Activated CD4-positive, alpha-beta T cell treated with anti-CD3 and anti-CD28 coated beads, Interleukin-2, amount 50 U/mL, for 16 hours (primary cell): ENCODE results near the gene NOTCH4.
"Not testable (repeated sequence)": the region's sequence is repeated elsewhere in the genome, so short reads cannot be mapped to it uniquely, and the experiment has no call there.

Experiments
- DNase-seq: peaks from one replicate; pipeline ENCODE4 v3.0.0-alpha.2; 2020

NOTCH4 gene

DNA sequence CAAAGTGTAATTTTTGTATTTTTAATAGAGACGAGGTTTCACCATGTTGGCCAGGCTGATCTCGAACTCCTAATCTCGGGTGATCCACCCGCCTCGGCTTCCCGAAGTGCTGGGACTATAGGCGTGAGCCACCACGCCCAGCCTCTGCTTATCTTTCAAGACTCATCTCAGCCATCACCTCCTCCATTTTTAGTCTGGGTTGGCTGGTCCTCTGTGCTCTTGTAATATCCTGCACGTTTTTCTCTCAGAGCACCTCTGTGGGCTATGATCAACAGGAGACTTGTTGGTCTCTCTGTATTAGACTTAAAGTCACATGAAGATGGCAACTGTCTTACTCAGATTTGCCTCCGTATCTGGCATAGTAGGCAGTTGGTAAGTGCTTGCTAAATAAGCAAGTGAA is 7.6 kb downstream of the NOTCH4 start:
- DNase-seq: no peak

- no peak for DNase-seq
Measured at GRCh38 chr6:32215617-32216016, 8.2 kb downstream of the NOTCH4 start.

DNA sequence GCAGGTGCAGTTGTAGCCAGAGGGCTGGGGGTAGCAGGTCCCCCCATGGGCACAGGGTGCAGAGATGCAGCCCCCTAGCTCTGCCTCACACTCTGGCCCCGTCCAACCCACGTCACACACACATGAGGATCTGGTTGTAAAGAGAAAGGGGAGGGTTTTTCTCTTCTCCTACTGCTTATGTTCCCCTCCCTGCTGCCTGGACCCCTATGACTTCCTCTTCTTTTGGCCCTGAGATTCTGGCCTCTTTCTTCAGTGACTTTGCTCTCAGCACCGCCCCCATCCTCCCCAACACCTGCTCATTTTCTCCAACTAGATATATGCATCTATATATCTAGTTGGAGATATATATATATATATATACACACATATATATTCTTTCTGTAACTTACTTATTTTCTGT is 9.7 kb downstream of the NOTCH4 start:
- no peak for DNase-seq

GRCh38 chr6:32213649-32214048 is 10.2 kb downstream of the NOTCH4 start:
- DNase-seq: no peak

DNA sequence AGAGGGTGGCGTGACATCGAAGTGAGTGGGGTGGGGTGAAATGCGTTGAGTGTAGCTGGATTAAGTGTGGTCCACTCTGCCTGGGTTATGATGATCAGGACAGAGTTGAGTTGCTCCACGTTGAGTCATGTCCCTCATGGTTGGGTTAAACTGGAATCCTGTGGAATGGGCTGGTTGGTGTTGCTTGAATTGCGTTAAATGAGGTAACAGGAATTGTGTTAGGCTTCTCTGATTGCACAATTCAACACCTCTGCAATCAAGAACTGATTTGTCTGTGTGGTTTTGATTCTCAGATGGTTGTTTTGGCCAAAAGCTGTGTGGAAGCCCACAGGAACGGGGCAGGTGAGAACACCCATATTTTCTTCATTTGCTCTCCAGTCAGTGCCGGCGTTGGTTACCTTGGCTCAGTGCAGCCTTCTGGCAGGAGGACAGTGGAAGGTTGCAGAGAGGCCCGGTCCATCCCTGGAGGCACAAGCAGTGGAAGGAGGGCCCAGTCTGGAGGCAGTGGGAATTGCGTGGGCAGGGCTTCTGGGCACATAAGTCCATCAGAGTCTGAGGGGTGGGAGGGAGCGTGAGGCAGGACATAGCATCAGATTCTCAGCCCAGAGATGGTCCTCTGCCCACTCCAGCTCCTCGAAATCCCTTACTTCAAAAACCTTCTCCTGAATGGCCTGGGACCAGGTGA is 11.6 kb downstream of the NOTCH4 start:
- no peak for DNase-seq

DNA sequence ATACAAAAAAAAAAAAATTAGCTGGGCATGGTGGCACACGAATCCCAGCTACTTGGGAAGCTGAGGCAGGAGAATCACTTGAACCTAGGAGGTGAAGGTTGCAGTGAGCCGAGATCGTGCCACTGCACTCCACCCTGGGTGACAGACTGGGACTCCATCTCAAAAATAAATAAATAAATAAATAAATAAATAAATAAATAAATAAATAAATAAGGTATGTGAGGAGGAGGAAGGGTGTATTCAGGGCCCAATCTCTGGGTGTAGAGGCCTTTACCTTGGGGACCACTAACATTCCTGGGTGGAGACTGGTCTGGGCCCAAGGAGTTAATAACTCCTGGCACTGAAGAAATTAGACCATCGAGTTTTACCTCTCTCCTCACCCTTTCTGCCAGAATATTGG is 12.4 kb downstream of the NOTCH4 start:
- DNase-seq: not testable (repeated sequence)

- no peak for DNase-seq
Measured at GRCh38 chr6:32210191-32210601, 13.7 kb downstream of the NOTCH4 start.

DNA sequence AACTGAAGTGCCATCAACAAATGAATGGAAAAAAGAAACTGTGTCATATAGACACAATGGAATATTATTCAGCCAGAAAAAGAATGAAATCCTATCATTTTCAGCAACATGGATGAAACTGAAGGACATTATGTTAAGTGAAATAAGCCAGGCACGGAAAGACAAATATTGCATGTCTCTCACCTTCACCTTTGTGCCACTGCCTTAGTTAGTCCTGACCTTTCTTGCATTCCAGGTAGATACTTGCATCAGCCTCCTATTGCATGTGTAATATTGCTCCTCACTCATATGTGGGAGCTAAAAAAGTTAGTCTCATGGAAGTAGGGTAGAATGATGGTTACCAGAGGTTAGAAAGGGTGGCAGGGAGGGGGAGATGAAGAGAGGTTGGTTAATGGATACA is 14.9 kb downstream of the NOTCH4 start:
- no peak for DNase-seq

GRCh38 chr6:32204268-32204715 is 19.6 kb downstream of the NOTCH4 start:
- DNase-seq: no peak

DNA sequence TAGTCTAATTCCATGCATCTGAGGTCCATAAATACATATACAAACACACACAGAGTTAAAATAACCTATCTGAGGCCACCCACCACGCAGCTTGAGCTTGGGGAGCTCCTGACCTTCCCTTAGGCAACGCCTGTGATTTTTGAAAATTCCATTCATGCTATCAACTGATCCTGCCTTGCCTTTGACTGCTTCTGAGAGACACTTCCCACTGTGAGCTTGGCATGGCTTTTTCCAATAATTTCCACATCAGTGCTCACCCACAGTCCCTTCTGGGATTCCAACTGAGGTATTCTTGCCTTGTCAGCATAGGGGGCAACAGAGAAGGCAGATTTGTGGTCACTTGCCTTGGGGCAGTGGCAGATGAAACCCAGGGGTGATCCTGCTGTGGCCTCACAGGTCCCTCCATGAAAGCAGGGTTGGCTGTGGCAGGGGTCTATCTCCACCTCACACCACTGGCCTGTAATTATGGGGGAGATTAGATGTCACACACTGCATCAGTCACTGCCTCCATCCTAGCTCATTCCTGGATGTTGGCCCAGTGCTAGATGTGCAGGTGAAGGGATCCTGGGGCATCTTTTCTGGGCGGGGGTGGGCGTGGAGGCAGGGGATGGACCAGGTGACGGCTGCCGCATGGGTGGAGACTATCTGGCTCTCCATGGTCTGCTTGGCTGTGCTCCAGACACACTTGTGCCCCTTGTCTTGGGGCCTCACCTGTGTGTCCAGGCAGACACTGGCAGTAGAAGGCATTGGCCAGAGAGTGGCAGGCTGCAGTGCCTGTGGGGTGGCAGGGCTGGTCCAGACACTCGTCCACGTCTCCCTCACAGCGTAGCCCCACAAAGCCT is 20.2 kb downstream of the NOTCH4 start:
- no peak for DNase-seq

DNA sequence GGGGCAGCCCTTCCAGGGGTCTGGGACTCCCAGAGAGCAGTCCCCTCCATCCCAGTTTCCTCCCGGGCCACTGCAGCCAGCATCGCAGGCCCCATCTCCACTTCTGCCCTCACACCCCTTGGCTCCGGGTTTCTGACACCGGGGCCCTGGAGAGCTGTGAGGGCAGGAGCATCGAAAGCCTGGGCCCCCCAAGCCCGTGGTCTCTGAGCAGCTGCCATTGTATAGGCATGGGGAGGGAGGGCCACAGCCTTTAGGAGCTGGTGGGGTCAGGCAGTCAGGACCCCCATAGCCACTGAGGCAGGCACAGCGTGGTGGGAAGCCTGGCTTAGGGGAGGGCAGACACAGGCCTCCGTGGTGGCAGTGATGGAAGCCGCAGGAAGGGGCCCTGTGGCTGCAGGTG is 21.7 kb downstream of the NOTCH4 start:
- no peak for DNase-seq

DNA sequence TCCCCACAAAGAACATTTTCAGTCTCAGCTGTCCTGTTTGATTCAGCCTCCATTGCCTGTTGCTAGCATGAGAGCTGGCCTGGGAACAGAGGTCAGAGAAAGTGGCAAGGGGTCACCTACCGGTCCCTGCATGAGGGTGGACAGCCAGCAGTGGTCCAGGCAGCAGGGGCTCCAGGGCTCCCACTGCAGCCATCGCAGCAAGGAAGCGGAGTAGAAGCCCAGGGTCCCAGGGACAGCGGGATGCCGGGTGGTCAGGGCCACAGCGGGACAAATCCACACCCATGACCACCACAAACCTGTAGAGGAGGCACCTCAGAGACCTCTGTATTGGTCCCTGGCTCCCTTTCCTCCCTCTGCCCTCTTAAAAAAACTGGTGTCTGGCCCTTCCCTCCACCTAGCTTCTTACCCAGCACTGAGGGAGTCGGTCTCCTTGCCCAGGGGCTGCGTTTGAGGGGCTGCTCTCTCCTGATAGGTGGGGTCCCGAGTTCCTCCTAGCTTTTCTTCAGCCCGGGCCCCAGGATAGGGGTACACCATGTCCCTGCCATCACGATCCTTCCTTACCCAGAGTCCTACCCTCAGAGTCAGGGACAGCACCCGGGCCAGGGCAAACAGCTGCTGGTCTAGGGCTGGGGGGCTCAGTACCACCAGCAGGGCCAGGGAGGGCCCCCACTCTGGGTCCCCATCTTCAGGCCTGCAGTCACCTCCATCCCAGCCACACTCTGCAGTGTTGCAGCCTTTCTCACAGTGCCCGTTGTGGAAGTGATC is 23.0 kb downstream of the NOTCH4 start:
- DNase-seq: no peak

- DNase-seq: no peak
Measured at GRCh38 chr6:32198866-32199265, 25.0 kb downstream of the NOTCH4 start.

DNA sequence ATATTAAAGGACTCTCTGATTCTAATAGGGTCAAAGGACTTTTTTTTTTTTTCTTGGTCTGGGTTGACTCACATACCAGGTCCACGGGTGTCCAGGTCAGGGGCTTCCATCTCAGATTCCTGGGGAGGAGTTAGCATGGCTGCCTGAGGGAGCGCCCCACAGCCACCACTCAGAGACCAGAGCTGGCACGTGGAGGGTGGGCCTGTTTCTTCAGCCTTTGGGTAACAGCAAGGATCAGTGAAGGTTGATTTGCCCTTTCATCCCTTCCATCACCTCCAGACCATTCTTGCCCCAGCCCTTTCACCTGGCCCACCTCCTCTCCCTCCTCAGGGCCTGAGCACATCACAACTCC is 25.5 kb downstream of the NOTCH4 start:
- no peak for DNase-seq

GRCh38 chr6:32196682-32197616 is 26.9 kb downstream of the NOTCH4 start:
- DNase-seq: no peak

GRCh38 chr6:32195902-32196681 is 27.8 kb downstream of the NOTCH4 start:
- peak; percentile 72 for DNase-seq

DNA sequence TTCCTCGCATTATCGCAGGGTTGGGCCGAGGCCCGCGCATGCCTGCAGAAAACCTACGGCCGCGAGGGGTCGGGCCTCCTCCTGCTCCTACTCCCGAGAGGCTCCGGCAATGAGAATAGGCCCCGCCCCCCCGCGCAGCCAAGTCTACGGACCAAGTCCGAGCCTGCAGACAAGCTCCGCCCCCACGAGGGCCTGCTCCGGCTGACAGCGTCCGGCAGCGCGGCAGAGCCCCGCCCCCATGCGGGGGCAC is 28.3 kb downstream of the NOTCH4 start:
- DNase-seq: peak; percentile 100

GRCh38 chr6:32194825-32195651 is 28.8 kb downstream of the NOTCH4 start:
- DNase-seq: peak; percentile 48

DNA sequence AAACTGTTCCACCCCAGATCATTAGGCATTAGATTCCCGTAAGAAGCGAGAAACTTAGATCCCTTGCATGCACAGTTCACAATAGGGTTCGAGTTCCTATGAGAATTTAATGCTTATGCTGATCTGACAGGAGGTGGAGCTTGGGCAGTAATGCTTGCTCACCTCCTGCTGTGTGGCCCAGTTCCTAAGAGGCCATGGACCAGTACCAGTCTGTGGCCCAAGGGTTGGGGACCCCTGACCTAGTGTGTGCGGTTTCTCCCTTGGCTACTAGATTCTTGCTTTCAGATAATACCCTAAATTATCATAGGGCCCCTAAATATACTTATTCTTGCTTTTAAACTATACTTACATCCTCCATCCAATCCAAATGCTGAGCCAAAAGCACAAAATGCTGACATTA is 29.5 kb downstream of the NOTCH4 start:
- no peak for DNase-seq

DNA sequence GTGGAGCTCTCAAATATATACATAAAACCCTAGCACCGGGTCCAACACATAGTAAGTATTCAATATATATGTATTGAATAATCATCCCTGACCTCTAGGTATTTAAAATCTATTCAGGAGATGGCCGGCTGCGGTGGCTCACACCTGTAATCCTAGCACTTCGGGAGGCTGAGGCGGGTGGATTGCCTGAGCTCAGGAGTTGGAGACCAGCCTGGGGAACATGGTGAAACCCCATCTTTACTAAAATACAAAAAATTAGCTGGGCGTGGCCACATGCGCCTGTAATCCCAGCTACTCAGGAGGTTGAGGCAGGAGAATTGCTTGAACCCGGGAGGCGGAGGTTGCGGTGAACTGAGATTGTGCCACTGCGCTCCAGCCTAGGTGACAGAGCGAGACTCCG is 30.8 kb downstream of the NOTCH4 start:
- DNase-seq: not testable (repeated sequence)

- peak; percentile 72 for DNase-seq
Measured at GRCh38 chr6:32192608-32193039, 31.2 kb downstream of the NOTCH4 start, which contains the start of gene GPSM3. GPSM3 (minus strand) TSS chr6:32192643; CDS start chr6:32192513, 130 bp downstream.
